ENCODE data around the gene HNRNPCL2.
"Not testable (repeated sequence)": the region's sequence is repeated elsewhere in the genome, so short reads cannot be mapped to it uniquely, and the experiment has no call there.

The HNRNPCL2 gene

GRCh38 chr1:13116754-13117153 is at the start of gene HNRNPCL2:
TSS of gene HNRNPCL2 (minus strand) at chr1:13116854. CDS start at chr1:13116400, 454 bp downstream.
- not testable (repeated sequence) for DNase-seq (ENCODE audit: low read depth)

DNA sequence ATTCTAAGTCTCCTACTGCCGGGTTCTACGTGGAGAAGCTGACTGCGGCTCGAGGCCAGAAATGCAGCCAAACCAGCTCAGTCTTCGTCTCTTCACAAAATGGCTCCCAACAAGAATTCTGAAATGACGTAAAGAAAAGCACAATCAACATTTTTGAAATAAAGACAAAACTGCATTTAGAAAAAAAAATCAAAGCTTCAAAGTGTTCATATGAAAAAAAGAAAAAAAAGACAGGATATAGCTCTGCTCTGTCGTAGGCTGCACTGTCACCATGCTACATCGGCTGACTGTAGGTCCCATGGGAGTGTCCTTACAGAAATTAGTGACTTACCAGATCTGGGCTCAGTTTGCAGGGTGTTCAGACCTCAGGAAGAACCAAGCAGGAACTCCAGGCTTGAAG is 48.9 kb upstream of the HNRNPCL2 start, which contains the start of gene HNRNPCL4:
Gene HNRNPCL4 (minus strand): TSS at position 101 of the 400 bp plus-strand sequence. CDS start 164 bp downstream, outside the sequence.
- not testable (repeated sequence) for DNase-seq (ENCODE audit: low read depth)

- DNase-seq (ENCODE audit: low read depth) = not testable (repeated sequence)
These were observed 39.3 kb upstream of the HNRNPCL2 start, which contains the start of gene PRAMEF26 for GRCh38 chr1:13155909-13156308. TSS of gene PRAMEF26 (minus strand) at chr1:13156009. CDS start at chr1:13153095, 2,914 bp downstream.

DNA sequence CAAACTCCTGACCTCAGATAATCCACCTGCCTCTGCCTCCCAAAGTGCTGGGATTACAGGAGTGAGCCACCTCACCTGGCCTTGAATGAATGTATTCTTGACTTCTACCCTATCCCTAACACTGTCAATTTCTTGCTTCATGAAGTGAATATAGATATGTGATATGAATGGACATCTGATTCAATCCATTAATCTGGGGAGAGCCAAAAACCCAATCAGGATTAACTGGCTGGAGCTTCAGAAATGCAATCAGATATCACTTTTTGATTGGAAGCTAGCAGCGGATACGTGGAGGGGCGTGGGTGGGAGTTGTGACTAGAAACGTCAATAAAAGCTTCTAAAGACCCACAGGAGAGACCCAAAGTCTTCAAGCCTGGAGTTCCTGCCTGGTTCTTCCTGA is 46.2 kb downstream of the HNRNPCL2 start, which contains the start of gene PRAMEF25:
Gene PRAMEF25 (plus strand): TSS at position 301 of the 400 bp plus-strand sequence. CDS start 2,920 bp downstream, outside the sequence.
- not testable (repeated sequence) for DNase-seq (ENCODE audit: low read depth)
